Activated CD4-positive, alpha-beta T cell treated with anti-CD3 and anti-CD28 coated beads for 24 hours (primary cell): ENCODE data around the gene BEND6.
"Not testable (repeated sequence)": the region's sequence is repeated elsewhere in the genome, so short reads cannot be mapped to it uniquely, and the experiment has no call there.

ENCODE experiments used
- DNase-seq, 2 donors: peaks; one replicate each; pipeline ENCODE4 v3.0.0-alpha.2; 2020; ENCODE audit warnings: low read depth in 2 of 2

Gene BEND6

GRCh38 chr6:57033228-57033627, 78.3 kb downstream of the BEND6 start:
- no peak for DNase-seq

- no peak for DNase-seq
Observed at GRCh38 chr6:57035549-57035948, 80.6 kb downstream of the BEND6 start.

DNA sequence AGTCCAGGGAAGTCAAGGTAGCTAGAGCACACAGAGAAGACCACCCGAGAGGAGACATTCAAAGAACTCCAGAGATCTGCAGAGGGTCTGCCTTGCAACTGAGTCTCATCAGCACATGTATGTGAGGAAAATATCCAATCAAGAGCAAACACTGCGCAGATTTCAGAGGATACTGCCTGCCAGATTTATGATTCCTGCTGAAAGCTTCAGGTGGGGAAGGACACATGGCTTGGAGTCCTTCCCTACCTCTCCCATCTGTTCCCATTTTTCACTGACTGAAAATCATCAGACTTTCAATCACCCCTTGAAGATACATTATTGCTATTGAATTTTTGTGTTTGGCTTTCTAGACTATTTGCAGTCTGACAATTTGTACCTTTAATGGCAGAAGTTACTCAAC, 84.0 kb downstream of the BEND6 start:
- no peak for DNase-seq

GRCh38 chr6:57040011-57040410, 85.1 kb downstream of the BEND6 start:
- DNase-seq: no peak

GRCh38 chr6:57044061-57044460, 89.2 kb downstream of the BEND6 start:
- not testable (repeated sequence) for DNase-seq

- DNase-seq: no peak
Observed at GRCh38 chr6:57044568-57044967, 89.7 kb downstream of the BEND6 start.

DNA sequence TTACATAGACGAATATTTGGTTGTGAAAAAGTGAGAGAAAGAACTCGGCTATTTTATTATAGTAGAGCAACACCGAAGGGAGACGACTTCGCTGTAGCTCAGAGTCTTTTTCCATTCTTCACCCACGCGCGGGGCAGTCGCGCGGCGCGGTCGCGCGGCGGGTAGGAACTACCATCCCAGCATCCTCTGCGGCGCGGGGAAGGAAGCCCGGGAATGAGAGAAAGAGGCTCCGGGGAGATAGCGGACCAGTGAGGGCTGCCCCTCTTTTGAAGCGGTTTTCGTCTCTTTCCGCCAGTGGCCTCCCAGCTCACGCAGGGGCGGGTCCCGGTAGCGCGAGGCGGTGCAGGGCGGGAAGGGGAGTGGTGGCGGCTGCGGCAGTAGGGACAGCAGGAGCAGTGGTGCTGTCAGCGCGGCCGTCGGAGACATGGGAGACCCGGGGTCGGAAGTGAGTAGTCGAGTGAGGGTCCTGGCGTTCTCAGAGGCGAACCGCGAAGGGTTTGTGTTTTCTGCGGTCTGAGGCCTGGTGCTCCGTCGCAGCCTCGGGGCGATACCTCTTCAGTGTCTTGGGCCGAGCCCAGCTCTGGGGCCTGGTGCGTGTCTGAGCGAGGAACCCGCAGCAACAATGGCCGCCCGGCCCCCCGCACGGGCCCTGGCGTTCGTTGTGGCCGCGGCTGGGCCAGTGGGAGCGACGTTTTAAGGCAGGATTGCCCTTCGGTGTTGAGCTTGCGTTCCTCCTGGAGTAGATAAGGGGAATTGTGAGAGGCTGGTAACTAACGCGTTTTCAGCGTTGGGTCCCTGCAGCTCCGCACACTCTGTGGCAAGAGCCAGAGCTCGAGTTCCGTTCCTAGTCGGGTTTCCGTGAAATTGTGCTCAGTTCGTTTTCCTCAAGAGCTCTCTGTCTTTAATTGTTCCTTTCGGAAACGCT, 91.7 kb downstream of the BEND6 start, which contains the start of gene KIAA1586:
TSS of gene KIAA1586 (plus strand) at position 362 of the 925 bp plus-strand sequence. CDS start at position 425, 63 bp downstream.
- peak; percentile 64 to 75 for DNase-seq

DNA sequence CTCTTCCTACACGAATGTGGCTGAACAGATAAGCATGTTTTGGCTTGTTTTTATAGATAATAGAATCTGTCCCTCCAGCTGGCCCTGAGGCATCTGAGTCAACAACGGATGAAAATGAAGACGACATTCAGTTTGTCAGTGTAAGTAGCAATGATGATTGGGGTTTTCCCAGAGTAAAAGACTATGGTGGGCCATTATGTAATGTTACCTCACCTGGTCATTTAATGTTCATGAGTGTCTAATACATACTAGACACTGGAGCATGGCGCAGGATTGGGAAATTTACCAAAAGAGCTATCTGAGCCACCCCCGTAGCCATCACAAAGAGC, 92.3 kb downstream of the BEND6 start:
- not testable (repeated sequence) for DNase-seq

- DNase-seq: not testable (repeated sequence)
Observed at GRCh38 chr6:57047859-57048258, 93.0 kb downstream of the BEND6 start.

DNA sequence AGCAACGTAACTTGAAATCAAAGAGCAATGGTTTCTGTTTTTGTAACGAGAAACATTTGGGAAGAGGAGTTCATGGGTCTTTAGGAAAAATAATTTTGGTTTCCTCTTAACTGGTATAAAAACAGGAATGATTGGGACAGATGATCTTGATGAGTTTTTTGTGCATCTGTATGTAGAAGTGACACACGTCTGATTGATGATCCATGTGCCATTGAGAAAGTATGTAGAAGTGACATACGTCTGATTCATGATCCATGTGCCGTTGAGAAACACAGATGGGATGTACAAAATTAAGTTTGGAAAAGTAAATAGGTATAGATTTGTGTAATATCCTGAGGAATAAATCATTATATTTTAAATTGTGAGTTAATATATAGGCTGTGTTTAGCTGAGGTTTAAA, 93.7 kb downstream of the BEND6 start:
- DNase-seq: no peak

DNA sequence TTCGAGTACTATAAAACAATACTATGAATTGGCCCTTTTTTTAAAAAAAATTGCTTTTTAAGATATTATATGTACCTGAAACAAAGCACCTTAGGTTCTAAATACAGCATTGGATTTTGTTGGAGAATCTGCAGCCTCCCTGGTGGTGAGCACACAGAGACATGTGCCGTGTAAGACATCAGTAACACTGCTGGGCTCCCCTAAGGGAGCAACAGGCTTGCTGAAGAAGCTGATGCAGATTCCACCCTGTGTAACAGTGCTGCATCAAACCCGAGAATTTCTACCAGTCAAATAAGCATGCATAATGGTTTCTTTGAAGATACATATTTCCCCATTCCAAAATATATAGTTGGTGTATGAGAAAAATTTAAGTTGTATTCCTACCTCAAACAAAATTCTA, 108.9 kb downstream of the BEND6 start:
- no peak for DNase-seq

- DNase-seq: no peak
Observed at GRCh38 chr6:57064809-57065208, 109.9 kb downstream of the BEND6 start.

DNA sequence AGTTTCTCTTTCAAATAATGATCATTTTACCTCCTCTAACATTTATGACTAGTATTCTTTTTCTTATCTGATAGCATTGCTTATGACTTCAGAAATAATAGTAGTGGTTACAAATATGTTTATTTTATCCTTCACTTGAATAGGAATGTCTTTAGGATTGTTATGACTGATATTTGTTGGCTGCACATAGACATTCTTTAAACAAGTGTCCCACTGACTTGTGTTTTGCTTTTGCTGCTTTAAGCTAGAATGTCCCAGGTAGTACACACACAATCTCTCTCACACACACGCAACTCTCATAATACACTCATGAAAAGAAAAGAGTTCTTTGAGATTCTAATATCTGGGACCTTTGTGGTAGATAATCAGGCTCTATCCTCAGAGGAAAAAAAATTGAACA, 113.2 kb downstream of the BEND6 start:
- DNase-seq: no peak

DNA sequence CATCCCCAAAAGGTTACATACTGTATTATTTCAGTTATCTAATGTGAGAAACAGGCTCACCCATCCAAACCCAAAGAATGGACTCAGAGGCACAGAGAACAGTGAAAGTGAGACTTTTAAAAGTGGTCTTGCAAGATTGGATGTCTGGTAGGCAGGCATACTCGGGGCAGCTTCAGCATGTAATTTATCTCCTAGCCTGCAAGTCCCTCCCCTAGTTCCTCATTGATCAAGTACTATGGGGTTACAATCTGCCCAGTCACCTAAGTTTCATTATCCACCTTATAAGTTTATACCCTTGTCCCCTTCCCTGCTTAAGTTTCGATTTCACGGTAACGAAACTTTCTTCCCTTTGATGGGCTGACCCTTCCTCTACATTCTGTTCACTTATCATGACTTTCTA, 114.3 kb downstream of the BEND6 start:
- DNase-seq: no peak

GRCh38 chr6:57069920-57070331, 115.0 kb downstream of the BEND6 start:
- DNase-seq: no peak

- no peak for DNase-seq
Observed at GRCh38 chr6:57072108-57072507, 117.2 kb downstream of the BEND6 start.

DNA sequence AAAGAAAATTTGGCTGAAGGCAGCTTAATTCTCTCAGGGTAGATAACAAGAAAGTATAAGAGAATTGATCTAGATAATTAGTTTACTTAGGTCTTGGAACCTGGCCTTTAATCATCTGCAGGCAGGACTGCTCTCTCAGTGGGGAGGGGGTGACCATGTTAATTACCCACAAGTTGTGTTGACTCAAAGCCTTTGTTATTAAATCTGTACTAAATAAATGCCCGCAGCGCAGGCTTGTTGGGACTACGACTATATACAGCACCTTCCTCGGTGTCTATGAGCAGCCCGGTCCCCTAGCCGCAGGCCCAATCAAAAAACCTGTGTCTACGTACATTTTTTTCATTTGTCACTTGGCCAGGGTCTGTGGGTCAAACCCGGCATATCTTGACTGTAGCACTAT, 119.5 kb downstream of the BEND6 start:
- no peak for DNase-seq

DNA sequence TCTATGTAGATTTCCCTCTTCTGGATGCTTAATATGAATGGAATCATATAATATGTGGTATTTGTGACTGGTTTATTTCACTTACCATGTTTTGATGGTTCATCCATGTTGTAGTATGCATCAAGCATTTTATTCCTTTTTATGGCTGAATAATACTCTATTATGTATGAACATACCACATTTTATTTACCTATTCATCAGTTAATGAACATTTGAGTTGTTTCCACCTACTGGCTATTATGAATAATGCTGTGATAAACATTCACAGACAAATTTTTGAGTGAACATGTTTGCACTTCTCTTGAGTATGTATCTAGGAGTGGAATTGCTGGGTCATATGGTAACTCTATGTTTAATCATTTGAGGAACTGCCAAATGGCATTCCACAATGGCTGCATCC, 120.2 kb downstream of the BEND6 start:
- DNase-seq: no peak
